DMS114 treated with DMSO at 0.1 percent for 48 hours (cell line): ENCODE data around the gene MYLK.

Source experiments
- DNase-seq: peaks from one replicate; lab custom pipeline; 2025; ENCODE audit not compliant: unreplicated experiment; lab: John Stamatoyannopoulos, UW

MYLK gene

DNA sequence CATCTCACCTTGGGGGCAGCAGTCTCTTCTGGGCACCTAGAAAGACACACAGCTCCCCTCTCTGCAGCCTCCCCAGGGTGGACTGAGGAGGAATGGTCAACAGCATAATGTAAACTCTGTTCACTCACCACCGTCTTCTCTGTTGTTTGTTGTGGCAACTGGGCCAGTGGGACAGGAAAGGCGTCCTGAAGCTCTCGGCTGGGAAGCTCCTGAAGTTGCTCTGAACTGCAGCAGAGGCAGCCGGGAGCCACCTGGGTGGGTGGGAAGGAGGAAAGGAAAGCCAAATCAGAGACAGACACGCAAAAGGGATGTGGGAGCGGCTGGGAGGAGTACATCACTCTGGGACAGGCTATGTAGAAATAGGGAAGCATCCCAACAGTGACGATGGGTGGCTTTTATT lies 52.7 kb downstream of the MYLK start:
- DNase-seq, result no peak

GRCh38 chr3:123821920-123822319 lies 62.2 kb downstream of the MYLK start:
- DNase-seq, result no peak

DNA sequence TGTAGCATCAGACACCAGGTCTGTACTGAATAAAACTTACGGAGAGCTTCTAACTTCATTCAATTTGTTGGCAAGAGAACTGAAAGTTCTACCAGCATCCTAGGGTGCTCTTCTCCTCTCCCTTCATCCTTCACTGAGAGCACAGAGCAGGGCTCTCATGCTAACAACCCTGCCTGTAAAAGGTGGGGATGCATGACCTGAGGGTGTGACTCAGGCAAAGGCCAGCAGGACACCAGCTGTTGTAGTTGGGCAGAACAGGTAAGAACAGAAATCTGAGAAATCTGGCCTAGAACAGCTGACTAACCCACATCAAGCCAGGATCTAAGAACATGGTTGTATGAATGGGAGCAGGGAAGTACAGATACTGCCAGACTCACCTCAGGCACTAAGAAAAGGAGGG lies 64.2 kb downstream of the MYLK start:
- DNase-seq, result no peak

GRCh38 chr3:123818921-123819429 lies 65.2 kb downstream of the MYLK start:
- no peak for DNase-seq

DNA sequence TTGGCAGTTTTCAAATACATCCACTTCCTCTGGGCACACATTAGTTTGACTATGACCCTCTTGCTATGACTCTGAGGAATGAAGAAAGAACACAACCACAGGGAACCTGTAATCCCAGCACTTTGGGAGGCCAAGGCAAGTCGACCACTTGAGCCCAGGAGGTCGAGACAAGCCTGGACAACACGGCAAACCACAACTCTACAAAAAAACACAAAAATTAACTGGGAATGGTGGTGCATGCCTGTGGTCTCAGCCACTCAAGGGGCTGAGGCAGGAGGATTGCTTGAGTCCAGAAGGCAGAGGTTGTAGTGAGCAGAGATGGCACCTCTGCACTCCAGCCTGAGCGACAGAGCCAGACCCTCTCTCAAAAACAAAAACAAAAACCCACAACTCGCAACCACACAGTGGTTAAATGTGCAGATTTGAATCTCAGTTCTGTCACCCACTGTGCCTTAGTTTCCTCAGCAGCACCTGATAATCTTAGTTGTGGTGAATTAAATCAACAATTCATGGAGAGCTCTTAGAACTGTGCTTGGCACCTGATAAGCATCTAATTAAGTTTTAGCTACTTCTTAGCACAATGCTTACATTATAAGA lies 65.7 kb downstream of the MYLK start:
- no peak for DNase-seq

DNA sequence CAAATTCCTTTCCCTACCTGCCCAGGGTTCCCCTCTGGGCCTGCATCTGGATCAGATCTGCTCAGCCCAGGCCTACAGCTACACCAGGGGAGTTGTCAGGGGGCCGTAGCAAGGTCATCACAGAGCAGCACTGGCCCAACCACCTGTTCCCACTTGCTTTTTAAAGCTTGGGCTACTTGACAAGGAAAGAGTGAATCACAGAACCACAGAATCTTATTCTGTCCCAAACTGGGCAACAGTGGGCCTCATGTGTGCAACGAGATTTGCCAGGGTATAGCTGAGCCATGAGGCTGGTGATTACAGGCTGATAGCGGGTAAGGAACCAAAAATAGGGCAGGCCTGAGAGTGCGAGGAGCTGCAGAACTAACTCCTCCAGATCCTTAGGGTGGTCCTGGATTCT lies 66.7 kb downstream of the MYLK start:
- DNase-seq, result no peak

GRCh38 chr3:123816673-123817207 lies 67.4 kb downstream of the MYLK start:
- no peak for DNase-seq

- DNase-seq, result no peak
Measured at GRCh38 chr3:123815981-123816380, 68.2 kb downstream of the MYLK start.

- no peak for DNase-seq
Measured at GRCh38 chr3:123813876-123814275, 70.3 kb downstream of the MYLK start.

DNA sequence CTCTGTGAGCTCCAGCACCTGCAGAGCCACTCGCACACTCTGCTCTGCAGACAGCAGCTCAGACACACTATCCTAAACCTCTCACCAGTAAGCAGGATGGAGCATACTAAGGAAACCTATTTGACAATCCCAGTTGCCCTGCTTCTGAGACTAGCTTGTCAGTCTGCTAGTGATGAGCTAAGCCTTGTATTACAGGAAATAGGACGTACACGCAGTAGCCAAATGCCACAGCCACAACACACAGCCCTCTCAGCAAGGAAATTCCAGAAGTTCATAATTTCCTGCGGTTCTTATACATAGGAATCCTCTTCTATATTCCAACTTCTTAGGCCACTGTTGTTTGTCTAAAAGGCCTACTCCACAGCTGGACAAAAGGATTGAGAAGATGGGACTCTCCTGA lies 74.5 kb downstream of the MYLK start:
- DNase-seq, result no peak

GRCh38 chr3:123808812-123809211 lies 75.3 kb downstream of the MYLK start:
- DNase-seq, result no peak

GRCh38 chr3:123807820-123808219 lies 76.3 kb downstream of the MYLK start:
- DNase-seq, result no peak

DNA sequence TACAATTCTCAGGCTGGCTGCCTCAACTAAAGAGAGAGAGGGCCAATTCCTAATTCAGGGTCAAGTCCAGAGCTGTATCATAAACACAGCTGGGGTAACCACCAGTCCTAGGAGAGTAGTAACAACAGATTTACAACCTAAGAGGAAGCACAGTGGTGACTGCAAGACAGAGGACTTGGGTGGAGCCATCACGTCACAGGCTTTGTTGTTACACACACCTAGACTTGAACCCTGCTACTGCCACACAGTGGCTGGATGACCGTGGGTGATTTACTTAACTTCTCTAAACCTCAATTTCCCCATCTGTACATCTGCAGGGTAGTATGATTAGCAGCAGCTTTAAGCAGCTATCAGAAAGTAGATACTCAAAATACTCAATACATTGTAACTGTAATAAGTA lies 78.6 kb downstream of the MYLK start:
- no peak for DNase-seq

DNA sequence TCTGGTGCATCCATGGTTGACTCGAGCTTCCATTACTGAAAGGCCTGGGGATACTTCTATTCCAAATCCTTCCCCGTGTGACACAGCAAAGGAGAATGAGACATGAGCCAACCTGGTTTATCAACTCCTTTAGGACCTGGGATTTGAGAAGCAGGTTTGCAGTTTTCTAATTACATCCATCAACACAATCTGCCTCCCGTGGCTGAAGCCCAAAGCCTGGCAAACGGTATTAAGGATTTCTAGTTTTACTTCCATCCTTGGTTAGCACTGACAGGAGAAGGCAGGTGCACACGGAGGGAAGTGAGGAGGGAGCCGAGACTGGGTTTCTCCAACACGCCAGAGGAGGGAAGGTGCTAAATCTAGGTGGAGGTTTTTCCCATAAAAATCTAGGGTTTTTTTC lies 79.0 kb downstream of the MYLK start:
- no peak for DNase-seq

DNA sequence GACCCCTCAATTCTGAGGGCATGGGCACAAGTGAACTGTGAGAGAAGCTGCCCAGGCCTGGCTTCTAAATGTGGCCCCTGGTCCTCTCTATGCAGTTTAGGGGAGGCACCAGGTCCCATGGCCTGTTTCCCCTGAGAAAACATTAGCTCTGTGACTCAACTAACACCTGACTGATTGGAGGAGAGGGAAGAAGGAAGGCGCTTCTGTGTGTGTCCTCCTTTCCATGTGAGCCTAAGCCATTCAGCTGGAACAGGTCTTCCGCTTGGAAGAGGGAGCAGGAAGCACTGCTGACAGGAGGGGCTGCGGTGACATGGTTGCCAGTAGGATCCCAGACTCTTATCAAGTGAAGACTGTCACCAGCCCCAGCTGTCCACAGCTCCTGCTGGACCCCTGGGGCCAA lies 79.5 kb downstream of the MYLK start:
- DNase-seq, result no peak

DNA sequence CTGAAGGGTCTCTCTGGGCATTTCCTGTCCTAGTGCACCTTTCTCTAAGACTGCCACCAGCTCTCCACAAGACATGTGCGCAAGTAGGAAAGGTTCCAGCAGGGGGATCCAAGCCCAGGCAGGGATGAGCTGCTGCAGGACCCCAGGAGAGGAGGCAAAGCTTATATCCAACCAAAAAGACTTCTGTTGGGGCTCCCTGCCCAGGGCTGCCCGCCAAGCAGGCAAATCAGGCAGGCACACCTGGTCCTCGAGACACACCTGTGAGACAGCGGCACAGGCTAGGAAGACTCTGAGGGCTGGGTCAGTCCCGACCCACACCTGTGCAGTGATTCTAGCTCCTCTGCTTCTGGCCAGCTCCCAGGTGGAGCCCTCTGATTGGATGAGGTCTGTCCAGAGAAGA lies 80.6 kb downstream of the MYLK start:
- DNase-seq, result no peak

DNA sequence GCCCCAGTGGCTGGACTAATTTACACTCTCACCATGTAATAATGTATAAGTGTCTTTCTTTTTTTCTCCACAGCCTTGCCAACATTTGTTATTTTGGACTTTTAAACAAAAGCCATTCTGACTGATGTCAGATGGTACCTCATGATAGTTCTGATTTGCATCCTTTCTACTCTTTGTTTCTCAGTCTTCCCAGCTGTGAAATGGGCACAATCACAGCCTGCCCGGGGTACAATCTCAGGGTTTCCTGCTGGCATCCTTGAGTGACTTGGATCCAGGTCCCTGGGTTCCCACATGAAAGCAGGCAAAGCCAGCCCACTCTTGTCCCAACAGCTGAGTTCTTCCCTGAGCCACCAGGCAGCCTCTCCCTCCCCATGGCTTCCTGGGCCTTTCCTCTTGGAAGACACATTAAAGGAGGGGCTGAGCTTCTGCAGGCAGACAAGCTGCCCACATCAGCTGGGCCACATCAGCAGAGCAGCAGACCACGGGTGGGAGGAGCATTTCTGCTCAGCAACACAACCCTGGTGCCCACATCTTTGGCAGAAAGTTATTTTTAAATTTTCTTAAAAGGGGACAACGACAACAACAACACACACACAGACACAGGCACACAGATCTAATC lies 82.0 kb downstream of the MYLK start:
- no peak for DNase-seq

DNA sequence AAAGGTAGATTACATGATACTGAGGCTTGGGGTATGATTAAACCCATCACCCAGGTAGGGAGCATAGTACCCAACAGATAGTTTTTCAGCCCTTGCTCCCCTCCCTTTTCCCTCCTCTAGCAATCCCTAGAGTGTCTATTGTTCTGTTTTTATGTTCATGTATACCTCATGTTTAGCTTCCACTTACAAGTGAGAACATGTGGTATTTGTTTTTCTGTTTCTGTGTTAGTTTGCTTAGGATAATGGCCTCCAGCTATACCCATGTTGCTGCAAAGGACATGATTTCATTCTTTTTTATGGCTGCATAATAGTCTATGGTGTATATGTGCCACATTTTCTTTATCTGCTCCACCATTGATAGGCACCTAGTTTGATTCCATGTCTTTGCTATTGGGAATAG lies 82.7 kb downstream of the MYLK start:
- no peak for DNase-seq

GRCh38 chr3:123800362-123800682 lies 83.8 kb downstream of the MYLK start:
- DNase-seq, result no peak

GRCh38 chr3:123799544-123800361 lies 84.4 kb downstream of the MYLK start:
- no peak for DNase-seq

- no peak for DNase-seq
Measured at GRCh38 chr3:123798550-123798949, 85.6 kb downstream of the MYLK start.
